Measurements from ENCODE around the gene S100A16. TPM values are rescaled to one million over a fixed set of nuclear protein-coding genes. Genes with fewer than 3 reads are reported as not detected.

S100A16 gene
- total and polyA plus RNA-seq, 9 of the 15 experiments (the other 6 are each of a cell fraction or from before 2014, with no cell fraction given): 1.6 to 6.9 (median 4.3) TPM

DNA sequence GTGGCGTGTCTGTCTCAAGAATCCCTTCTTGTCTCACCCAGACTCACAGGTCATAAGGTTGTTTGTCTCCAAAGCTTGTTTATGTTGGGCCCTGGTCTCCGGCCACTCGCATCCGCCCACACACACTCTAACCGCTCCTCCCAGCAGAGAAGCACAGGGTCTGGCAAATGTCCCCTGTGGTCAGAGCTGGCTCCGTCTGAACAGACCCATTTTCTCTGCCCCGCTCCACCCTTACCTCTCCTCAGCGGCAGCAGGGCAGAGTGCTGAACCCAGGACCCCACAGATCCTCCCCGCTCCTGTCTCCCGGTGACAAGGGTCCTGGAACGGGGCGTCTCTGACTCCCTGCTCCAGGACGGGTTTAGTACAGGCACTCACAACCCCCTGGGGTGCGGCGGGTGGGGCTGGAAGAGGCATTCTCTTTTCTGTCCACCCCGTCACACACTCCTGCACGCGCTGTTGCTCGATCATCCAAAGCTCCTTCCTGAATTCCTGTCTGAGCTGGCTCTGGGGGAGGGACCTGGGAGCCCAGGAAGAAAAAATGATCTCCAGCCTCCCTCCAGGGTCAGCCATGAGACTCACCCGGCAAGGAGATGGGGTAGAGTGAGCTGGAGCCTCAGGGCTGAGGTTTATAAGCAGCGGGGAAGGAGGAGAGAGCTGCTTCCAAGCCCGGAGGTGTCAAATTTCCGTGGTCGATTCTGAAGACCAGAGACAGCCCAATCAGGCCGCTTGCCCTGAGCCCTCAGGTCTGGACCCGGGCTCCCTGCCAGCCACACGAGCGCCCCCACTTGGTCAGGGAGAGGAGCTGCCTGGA, 14.2 kb upstream of the S100A16 start, which contains the start of gene S100A13 (continued):
- TF ChIP-seq, protein P1, sequence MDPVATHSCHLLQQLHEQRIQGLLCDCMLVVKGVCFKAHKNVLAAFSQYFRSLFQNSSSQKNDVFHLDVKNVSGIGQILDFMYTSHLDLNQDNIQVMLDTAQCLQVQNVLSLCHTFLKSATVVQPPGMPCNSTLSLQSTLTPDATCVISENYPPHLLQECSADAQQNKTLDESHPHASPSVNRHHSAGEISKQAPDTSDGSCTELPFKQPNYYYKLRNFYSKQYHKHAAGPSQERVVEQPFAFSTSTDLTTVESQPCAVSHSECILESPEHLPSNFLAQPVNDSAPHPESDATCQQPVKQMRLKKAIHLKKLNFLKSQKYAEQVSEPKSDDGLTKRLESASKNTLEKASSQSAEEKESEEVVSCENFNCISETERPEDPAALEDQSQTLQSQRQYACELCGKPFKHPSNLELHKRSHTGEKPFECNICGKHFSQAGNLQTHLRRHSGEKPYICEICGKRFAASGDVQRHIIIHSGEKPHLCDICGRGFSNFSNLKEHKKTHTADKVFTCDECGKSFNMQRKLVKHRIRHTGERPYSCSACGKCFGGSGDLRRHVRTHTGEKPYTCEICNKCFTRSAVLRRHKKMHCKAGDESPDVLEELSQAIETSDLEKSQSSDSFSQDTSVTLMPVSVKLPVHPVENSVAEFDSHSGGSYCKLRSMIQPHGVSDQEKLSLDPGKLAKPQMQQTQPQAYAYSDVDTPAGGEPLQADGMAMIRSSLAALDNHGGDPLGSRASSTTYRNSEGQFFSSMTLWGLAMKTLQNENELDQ (CRISPR knock-in tag; IDR thresholded peaks at IDR 0.05; ENCODE audit: borderline replicate concordance): 0 out of 2 replicates have a peak, but pooled peaks have one; percentile 40
- TF ChIP-seq RCOR1 (IDR thresholded peaks at IDR 0.05; ENCODE audit: borderline replicate concordance in 1 of 2, low read depth in 2 of 2, low read length in 2 of 2) (peak; percentile 31 to 58; a peak in 3 of 4 replicates), HDAC2 (IDR thresholded peaks at IDR 0.05) (peak; percentile 42; the same call in 1 of the 2 replicates), ELF1 (tag; IDR thresholded peaks at IDR 0.05) (no peak), HOXB6 (CRISPR knock-in tag; IDR thresholded peaks at IDR 0.05; ENCODE audit: borderline replicate concordance) (no peak), PML (IDR thresholded peaks at IDR 0.05; ENCODE audit: low read length) (peak; percentile 51; the same call in 1 of the 2 replicates), HLTF (IDR thresholded peaks at IDR 0.05) (0 out of 2 replicates have a peak, but pooled peaks have one; percentile 21), ZZZ3 (IDR thresholded peaks at IDR 0.05) (no peak), TGIF2 (CRISPR knock-in tag; IDR thresholded peaks at IDR 0.05) (no peak), SMARCE1 (IDR thresholded peaks at IDR 0.05) (no peak; the same call in 1 of the 2 replicates), NEUROD1 (IDR thresholded peaks at IDR 0.05; ENCODE audit: borderline replicate concordance, low read depth, low read length, partially characterized antibody) (peak; percentile 7), PTBP1 (IDR thresholded peaks at IDR 0.05; ENCODE audit: low read depth, low read length) (no peak), PCBP2 (IDR thresholded peaks at IDR 0.05; ENCODE audit: low read depth, low read length, poor library complexity, severe bottlenecking) (no peak), LCOR (CRISPR knock-in tag; IDR thresholded peaks at IDR 0.05) (peak; percentile 16; the same call in 1 of the 2 replicates), FOSL1 (tag; conservative IDR thresholded peaks at IDR 0.05) (peak; percentile 2; the same call in 1 of the 2 replicates), NBN (IDR thresholded peaks at IDR 0.05; ENCODE audit: low read depth) (peak; percentile 83; the same call in 1 of the 2 replicates), POLR3G (IDR thresholded peaks at IDR 0.05; ENCODE audit: extremely low read depth, insufficient read length, insufficient replicate concordance) (no peak)
- TF ChIP-seq, protein P2, sequence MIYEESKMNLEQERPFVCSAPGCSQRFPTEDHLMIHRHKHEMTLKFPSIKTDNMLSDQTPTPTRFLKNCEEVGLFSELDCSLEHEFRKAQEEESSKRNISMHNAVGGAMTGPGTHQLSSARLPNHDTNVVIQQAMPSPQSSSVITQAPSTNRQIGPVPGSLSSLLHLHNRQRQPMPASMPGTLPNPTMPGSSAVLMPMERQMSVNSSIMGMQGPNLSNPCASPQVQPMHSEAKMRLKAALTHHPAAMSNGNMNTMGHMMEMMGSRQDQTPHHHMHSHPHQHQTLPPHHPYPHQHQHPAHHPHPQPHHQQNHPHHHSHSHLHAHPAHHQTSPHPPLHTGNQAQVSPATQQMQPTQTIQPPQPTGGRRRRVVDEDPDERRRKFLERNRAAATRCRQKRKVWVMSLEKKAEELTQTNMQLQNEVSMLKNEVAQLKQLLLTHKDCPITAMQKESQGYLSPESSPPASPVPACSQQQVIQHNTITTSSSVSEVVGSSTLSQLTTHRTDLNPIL (CRISPR knock-in tag; IDR thresholded peaks at IDR 0.05): no peak
- TF ChIP-seq, protein P3, sequence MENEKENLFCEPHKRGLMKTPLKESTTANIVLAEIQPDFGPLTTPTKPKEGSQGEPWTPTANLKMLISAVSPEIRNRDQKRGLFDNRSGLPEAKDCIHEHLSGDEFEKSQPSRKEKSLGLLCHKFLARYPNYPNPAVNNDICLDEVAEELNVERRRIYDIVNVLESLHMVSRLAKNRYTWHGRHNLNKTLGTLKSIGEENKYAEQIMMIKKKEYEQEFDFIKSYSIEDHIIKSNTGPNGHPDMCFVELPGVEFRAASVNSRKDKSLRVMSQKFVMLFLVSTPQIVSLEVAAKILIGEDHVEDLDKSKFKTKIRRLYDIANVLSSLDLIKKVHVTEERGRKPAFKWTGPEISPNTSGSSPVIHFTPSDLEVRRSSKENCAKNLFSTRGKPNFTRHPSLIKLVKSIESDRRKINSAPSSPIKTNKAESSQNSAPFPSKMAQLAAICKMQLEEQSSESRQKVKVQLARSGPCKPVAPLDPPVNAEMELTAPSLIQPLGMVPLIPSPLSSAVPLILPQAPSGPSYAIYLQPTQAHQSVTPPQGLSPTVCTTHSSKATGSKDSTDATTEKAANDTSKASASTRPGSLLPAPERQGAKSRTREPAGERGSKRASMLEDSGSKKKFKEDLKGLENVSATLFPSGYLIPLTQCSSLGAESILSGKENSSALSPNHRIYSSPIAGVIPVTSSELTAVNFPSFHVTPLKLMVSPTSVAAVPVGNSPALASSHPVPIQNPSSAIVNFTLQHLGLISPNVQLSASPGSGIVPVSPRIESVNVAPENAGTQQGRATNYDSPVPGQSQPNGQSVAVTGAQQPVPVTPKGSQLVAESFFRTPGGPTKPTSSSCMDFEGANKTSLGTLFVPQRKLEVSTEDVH (IDR thresholded peaks at IDR 0.05; ENCODE audit: low read depth, partially characterized antibody): no peak
- TF ChIP-seq, protein P4, sequence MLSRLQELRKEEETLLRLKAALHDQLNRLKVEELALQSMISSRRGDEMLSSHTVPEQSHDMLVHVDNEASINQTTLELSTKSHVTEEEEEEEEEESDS (CRISPR knock-in tag; IDR thresholded peaks at IDR 0.05): no peak

Data from K562 (cell line).